HG03066 (cell line): ENCODE results near the gene RFX5.

Source experiments
- ATAC-seq: cut with Tn5 transposase; IDR thresholded peaks from one replicate; pipeline ENCODE4 v1.9.1; 2021; ENCODE audit warnings: low read depth; ENCODE audit not compliant: unreplicated experiment

The RFX5 gene

GRCh38 chr1:151325646-151326429, 21.2 kb downstream of the RFX5 start:
- ATAC-seq: no peak

- ATAC-seq: no peak
Measured at GRCh38 chr1:151325231-151325630, 21.8 kb downstream of the RFX5 start.

- ATAC-seq: no peak
Measured at GRCh38 chr1:151324390-151324930, 22.6 kb downstream of the RFX5 start.

DNA sequence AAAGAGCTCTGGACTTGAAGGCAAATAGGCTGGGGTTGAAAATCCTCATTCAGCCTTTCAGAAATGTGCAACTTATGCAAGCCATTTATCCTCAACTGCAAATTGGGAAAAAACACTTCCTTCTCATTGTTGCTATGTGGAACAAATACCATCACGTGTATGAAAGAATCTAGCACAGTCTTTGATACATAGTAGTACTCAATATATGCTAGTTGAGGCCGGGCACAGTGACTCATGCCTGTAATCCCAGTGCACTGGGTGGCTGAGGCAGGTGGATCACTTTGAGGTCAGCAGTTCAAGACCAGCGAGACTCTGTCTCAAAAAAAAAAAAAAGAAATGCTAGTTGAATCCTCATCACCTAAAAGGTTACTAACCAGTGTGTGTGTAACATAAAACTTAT, 28.1 kb downstream of the RFX5 start:
- no peak for ATAC-seq

DNA sequence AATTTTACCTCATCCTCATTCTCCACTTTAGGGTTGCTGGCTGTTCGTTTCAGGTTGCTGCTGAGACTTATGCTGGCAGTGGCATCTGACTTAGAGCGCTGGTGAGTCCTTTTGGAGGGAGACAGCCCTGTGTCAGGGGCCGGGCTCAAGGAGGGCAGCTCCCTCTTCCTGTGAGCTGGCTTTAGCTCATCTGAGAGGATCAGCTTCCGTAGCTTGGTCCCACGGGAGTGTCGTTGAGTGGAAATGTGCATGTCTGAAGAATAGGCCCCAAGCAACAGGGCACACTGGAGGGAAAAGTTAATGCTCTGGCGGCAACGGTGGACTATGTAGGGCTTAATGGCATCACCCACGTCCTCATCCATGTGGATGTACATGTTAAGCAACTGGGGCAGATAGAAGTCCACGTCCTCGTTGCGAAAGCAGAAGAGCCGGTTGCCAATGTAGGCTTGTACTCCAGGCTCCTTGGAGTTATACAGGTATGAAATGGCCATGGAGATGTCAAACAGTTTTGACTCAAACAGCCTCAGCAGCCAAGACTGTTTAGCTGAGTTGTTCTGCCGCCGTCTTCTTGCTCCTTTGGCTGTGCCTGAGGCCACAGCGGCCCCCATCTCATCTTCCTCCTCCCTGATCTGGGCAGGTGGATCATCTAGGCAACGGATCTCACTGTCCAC, 31.4 kb downstream of the RFX5 start:
- ATAC-seq: no peak

DNA sequence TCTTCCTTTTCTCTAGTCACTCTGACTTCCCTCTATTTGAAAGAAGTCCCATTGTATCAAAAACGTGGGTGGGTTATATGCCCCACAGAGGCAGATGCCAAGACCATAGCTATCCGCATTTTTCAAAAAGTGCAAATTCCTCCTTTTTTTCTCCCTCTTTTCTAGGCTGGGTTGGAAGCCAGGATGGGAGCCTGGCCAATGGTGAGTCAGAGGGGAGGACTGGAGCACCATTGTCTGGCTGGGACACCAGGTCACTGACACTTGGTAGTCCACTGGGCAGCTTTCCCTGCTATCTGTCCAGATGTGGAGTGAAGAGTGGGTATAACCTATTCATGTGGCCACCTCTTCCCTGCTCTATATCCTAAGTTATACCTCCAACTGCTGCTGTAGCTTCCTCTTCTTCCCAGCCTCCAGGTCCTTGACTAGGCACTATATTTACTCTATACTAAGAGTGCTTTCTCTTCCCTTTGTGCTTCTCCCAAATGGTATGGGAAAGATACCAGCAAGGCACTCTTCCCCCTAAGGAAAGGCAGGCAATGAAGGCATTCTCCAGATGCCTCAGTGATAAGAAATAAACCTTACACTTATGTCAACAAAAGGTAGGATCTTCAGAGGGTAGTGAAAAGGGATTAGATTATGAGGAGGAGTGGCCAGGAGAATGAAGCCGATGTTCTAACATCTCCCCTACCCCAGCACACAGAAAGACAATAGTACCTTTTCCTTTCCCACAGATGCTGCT, 32.7 kb downstream of the RFX5 start:
- ATAC-seq: no peak

- no peak for ATAC-seq
Measured at GRCh38 chr1:151313501-151313900, 33.6 kb downstream of the RFX5 start.

DNA sequence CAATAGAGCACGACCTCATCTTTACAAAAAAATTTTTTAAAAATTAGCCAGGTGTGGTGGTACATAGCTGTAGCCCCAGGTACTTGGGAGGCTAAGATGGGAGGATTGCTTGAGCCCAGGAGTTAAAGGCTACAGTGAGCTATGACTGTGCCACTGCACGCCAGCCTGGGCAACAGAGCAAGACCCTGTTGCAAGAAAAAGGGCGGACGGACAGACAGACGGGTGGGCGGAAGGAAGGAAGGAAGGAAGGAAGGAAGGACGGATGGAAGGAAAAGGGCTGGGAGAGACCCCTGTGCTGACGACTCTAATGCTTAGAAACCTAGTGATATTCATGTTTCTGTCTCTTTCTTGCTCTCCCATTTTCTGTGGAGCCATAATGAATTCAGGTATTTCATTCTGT, 34.2 kb downstream of the RFX5 start:
- no peak for ATAC-seq

DNA sequence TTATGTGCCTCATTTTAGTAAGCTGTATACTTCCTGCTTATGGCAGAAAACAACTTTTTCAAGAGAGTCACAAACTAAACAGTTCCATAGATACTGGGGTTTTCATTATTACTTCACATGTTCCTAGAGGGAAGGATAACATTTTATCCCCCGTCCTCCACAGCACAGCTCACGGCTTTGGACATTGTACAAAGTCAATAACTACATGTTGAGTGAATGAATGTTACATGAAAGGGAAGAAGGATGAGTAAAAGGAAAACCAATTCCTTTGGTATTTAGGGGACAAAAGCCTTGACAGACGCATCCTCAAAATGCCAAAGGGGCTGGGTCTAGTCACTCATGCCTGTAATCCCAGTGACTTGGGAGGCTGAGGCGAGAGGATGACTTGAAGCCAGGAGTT, 34.6 kb downstream of the RFX5 start:
- no peak for ATAC-seq

GRCh38 chr1:151311589-151312331, 35.3 kb downstream of the RFX5 start:
- ATAC-seq: no peak

GRCh38 chr1:151311011-151311410, 36.0 kb downstream of the RFX5 start:
- no peak for ATAC-seq

GRCh38 chr1:151309811-151310323, 37.2 kb downstream of the RFX5 start:
- ATAC-seq: no peak

DNA sequence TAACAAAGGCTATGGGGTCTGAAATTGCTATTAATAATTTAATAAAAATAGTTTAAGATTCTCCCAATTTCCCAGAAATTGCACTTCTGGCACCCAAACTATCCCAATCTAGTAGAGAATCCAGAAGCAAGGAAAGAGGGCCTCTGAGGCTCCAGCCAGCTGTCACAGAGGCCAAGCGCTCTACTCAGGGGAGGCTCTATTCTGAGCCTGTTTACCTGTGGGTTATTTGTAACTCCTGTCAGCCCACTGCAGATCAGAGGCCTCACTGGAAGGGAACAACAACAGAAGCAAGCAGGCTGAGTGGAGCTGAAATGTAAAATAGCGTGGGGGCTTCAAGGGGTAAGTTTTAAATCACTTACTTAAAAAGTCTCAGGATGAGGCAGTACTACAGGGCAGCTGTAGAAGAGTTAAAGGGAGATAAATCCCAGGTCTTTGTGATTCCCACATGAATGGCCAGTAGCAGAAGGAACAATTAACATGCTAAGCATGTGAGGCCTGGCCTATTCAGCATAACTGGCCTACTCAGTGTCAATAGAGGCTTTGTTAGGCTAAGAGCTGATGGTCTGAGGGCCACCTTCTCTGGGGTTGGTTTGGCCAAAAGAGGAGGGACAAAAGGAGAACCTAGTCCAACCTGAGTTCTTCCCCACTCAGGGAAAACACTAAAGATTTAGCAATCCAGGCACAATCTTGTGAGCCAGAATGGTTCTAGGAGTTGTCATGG, 52.1 kb downstream of the RFX5 start:
- no peak for ATAC-seq

DNA sequence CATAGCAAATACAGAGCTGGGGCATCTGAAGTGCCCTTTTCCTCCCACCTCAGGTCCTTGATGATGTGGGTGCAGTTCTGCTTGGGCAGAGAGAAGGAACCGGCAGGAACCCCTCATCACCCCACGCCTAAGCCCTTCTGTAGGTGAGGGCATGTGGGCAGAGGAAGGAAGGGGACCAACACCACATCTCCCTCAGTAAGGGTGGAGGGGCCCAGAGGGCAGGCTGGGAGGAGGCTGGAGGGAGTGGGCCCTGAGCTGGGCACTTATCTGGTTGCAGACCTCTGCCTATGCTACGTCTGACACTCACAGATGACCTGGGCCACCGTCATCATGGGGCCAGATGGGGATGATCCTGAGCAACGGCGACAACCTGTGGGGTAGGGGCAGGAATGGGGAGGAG, 54.0 kb downstream of the RFX5 start:
- no peak for ATAC-seq

DNA sequence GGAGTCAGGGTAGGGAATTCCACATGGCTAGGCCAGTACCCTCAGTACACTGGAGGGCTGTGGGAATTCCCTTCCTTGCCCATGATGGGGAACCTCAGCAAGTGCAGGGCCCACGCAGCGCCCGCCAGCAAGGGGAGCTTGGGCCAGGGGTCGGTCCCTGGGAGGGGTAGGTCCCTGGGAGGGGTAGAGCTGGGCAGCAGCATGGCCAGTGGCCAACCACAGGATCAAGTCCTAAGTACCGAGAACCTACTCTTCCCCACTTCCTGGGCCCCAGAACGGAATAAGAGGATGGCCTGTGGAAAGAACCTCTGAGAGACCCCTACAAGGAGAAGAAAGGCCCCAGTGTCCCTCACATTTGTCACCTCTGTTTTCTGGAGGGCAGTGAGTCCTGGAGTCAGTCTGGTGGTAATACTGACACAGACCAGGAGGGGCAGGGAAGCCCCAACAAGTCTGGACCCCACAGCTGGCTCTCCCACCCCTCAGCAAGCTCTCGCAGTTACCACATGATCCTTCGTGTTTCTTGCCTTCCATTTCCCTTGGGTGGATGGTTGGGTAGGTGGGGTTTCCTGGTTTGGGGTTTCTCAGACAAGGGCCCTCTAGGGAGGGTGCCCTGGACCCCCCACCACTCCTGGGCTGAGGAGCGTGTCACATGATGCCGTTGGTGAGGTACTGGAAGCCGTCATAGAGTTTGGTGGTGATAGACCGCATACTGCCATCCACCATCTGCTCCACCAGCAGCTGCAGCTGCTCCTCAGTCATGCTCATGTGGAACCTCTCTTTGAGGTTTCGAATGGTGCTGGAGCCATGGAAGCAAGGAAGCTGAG, 54.6 kb downstream of the RFX5 start:
- no peak for ATAC-seq

DNA sequence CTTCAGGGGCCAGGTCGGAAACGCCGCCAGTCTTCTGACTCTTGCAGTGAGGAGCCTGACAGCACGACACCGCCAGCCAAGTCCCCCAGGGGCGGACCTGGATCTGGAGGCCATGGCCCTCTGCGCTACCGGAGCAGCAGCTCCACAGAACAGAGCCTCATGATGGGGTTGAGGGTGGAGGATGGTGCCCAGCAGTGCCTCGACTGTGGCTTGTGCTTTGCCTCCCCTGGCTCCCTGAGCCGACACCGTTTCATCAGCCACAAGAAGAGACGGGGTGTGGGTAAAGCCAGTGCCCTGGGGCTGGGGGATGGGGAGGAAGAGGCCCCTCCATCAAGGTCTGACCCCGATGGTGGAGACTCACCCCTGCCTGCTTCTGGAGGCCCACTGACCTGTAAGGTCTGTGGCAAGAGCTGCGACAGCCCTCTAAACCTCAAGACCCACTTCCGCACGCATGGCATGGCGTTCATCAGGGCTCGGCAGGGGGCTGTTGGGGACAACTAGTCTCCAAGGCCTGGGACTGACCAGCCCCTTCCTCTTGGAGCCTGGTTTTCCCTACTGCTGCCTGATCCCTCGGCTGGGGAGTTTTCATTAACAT, 56.2 kb downstream of the RFX5 start:
- no peak for ATAC-seq
